ENCODE measurements around the gene CACNA1C. TPM values are rescaled to one million over a fixed set of nuclear protein-coding genes. Genes with fewer than 3 reads are reported as not detected.

CACNA1C gene
- total and polyA plus RNA-seq, 4 donors: 14.8 to 22.2 (median 18.3) TPM

DNA sequence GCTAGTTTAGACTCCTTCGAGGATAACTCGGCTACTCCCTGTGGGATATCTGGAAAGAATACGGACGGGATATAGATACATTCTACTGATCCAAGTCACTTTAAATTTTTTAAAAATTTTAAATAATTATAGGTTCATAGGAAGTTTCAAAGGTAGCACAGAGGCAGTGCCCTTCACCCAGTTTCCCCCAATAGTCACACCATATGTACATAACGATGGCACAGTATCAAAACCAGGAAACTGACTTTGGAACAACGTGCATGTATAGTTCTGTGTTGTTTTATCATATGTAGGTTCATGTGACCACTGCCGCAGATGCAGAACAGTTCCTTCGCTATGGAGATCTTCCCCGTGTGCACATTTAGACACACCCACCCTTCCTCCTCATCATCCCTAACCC lies 352.3 kb downstream of the CACNA1C start:
- H3K36me3 ChIP-seq (ENCODE audit: control insufficient read depth, insufficient read depth, low read length): no peaks in the 10 kb centered on the region
- no peak for DNase-seq (ENCODE audit: low read depth in 4 of 6, low spot score in 6 of 6)
- no CpG with 5 or more reads among the region's 9 CpGs for WGBS (ENCODE audit: insufficient coverage)
- peaks cover 4% of the 10 kb centered on the region for H3K4me1 ChIP-seq (ENCODE audit: control insufficient read depth, insufficient read depth, low read length)
- H3K27ac ChIP-seq (ENCODE audit: low read depth, low read length): no peak overlapping the region
- no peak overlapping the region for H3K4me3 ChIP-seq (ENCODE audit: low read depth, low read length)
- no peaks in the 10 kb centered on the region for H3K27me3 ChIP-seq (ENCODE audit: control insufficient read depth, insufficient read depth, low read length)
- H3K9me3 ChIP-seq (ENCODE audit: control insufficient read depth, insufficient read depth, low read length): peaks cover 2% of the 10 kb centered on the region

DNA sequence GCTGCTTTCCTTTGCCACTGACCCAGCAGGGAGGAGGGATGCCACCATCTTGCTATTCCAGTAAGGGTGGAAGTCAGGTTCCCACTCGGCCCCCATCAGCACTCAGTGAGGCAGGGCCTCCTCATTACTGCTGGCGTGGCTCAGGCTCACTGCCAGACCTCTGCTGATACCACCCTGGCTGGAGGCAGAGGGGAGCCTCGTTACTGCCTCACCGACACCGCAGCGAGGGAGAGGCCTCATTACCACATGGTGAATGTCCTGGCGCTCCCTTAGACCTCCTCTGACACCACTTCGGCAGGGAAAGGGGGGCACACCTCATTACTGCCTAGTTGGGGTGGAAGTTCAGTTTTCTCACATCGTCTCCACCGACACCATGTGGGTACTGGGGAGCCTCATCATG lies 354.1 kb downstream of the CACNA1C start:
- 97% methylated on average over 5 of the region's 10 CpGs for WGBS (ENCODE audit: insufficient coverage)
- peaks cover under 1% of the 10 kb centered on the region for H3K4me1 ChIP-seq (ENCODE audit: control insufficient read depth, insufficient read depth, low read length)
- no peak for DNase-seq (ENCODE audit: low read depth in 4 of 6, low spot score in 6 of 6)
- H3K36me3 ChIP-seq (ENCODE audit: control insufficient read depth, insufficient read depth, low read length): no peaks in the 10 kb centered on the region
- H3K27ac ChIP-seq (ENCODE audit: low read depth, low read length): no peak overlapping the region
- H3K4me3 ChIP-seq (ENCODE audit: low read depth, low read length): no peak overlapping the region
- H3K9me3 ChIP-seq (ENCODE audit: control insufficient read depth, insufficient read depth, low read length): peaks cover 2% of the 10 kb centered on the region
- H3K27me3 ChIP-seq (ENCODE audit: control insufficient read depth, insufficient read depth, low read length): no peaks in the 10 kb centered on the region

GRCh38 chr12:2408262-2408661 lies 355.5 kb downstream of the CACNA1C start:
- Histone ChIP-seq H3K9me3 (ENCODE audit: control insufficient read depth, insufficient read depth, low read length) (peaks cover 2% of the 10 kb centered on the region), H3K4me3 (ENCODE audit: low read depth, low read length) (no peak overlapping the region), H3K36me3 (ENCODE audit: control insufficient read depth, insufficient read depth, low read length) (no peaks in the 10 kb centered on the region), H3K27me3 (ENCODE audit: control insufficient read depth, insufficient read depth, low read length) (no peaks in the 10 kb centered on the region), H3K4me1 (ENCODE audit: control insufficient read depth, insufficient read depth, low read length) (peaks cover 5% of the 10 kb centered on the region), H3K27ac (ENCODE audit: low read depth, low read length) (no peak overlapping the region)
- no peak for DNase-seq (ENCODE audit: low read depth in 4 of 6, low spot score in 6 of 6)
- WGBS (ENCODE audit: insufficient coverage): no CpG with 5 or more reads among the region's 3 CpGs

DNA sequence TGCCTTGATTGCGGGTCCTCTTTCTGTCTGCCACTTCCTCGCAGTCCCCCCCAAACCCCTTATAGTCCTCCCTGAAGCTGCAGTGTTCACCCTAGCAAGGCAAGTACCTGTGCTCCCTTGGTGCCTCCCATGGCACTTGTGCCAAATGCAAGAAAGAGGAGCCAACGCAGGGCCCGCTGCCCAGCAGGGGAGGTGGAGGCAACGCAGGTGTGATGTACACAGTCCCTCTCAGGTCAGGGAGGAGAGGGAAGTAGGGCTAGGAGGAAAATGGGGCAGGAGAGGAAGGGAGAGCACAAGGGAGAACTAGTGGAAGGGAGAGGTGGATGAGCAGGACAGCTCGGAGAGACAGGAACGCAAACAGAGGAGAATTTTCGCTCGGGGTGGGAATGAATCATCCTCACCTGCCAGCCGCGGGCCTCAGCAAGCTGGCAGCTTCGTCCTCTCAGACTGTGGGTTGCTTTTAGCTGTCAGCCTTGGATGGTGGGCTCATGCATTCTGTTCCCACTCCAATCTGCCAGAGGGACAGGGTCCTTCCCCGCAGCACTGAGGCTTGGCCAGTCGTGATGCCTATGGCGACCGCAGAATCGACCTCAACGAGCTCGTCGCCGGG lies 357.0 kb downstream of the CACNA1C start:
- H3K4me3 ChIP-seq (ENCODE audit: low read depth, low read length): no peak overlapping the region
- H3K27ac ChIP-seq (ENCODE audit: low read depth, low read length): no peak overlapping the region
- H3K9me3 ChIP-seq (ENCODE audit: control insufficient read depth, insufficient read depth, low read length): peaks cover 2% of the 10 kb centered on the region
- no peaks in the 10 kb centered on the region for H3K36me3 ChIP-seq (ENCODE audit: control insufficient read depth, insufficient read depth, low read length)
- H3K27me3 ChIP-seq (ENCODE audit: control insufficient read depth, insufficient read depth, low read length): no peaks in the 10 kb centered on the region
- DNase-seq (ENCODE audit: low read depth in 4 of 6, low spot score in 6 of 6): peak in 1 of 6 donors; percentile 60
- H3K4me1 ChIP-seq (ENCODE audit: control insufficient read depth, insufficient read depth, low read length): peaks cover 5% of the 10 kb centered on the region
- WGBS (ENCODE audit: insufficient coverage): 79% methylated on average over 14 of the region's 21 CpGs

DNA sequence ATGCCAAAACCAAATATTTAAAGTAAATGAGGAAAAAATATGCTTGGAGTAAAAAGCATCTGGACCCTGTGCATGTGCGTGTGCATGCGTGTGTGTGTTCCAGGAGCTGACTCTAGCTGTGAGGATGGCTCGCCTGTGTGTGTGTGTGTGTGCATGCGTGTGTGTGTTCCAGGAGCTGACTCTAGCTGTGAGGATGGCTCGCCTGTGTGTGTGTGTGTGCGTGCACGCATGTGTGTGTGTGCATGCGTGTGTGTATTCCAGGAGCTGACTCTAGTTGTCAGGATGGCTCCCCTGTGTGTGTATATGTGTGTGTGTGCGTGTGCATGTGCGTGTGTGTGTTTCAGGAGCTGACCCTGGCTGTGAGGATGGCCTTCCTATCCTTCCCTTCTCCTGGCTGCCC lies 357.7 kb downstream of the CACNA1C start:
- Histone ChIP-seq H3K9me3 (ENCODE audit: control insufficient read depth, insufficient read depth, low read length) (no peaks in the 10 kb centered on the region), H3K4me3 (ENCODE audit: low read depth, low read length) (no peak overlapping the region), H3K36me3 (ENCODE audit: control insufficient read depth, insufficient read depth, low read length) (peaks cover 2% of the 10 kb centered on the region), H3K27ac (ENCODE audit: low read depth, low read length) (no peak overlapping the region), H3K4me1 (ENCODE audit: control insufficient read depth, insufficient read depth, low read length) (peaks cover 5% of the 10 kb centered on the region), H3K27me3 (ENCODE audit: control insufficient read depth, insufficient read depth, low read length) (no peaks in the 10 kb centered on the region)
- 81% methylated on average over 8 of the region's 10 CpGs for WGBS (ENCODE audit: insufficient coverage)
- peak in 1 of 6 donors; percentile 78 for DNase-seq (ENCODE audit: low read depth in 4 of 6, low spot score in 6 of 6)

DNA sequence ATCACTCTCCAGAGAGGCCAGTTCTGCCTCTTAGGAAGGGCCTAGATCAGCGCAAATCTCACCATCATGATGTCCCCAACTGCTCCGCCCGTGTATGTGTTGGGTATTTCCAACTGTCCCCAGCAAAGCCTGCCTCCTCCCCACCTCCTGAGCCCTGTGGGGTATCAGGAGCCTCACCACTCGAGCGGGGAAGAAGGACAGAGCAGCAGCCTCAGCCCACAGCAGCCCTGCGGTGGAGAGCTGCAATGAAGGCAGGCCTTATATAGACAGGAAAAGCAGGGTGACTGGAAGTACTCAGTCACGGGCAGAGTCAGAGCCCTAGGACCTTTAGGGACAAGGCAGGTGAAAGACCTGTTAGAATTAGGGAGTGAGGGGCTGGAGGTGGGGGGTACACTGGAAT lies 358.2 kb downstream of the CACNA1C start:
- peaks cover 5% of the 10 kb centered on the region for H3K4me1 ChIP-seq (ENCODE audit: control insufficient read depth, insufficient read depth, low read length)
- no peak for DNase-seq (ENCODE audit: low read depth in 4 of 6, low spot score in 6 of 6)
- peaks cover 5% of the 10 kb centered on the region for H3K36me3 ChIP-seq (ENCODE audit: control insufficient read depth, insufficient read depth, low read length)
- H3K9me3 ChIP-seq (ENCODE audit: control insufficient read depth, insufficient read depth, low read length): no peaks in the 10 kb centered on the region
- H3K4me3 ChIP-seq (ENCODE audit: low read depth, low read length): no peak overlapping the region
- H3K27ac ChIP-seq (ENCODE audit: low read depth, low read length): no peak overlapping the region
- no peaks in the 10 kb centered on the region for H3K27me3 ChIP-seq (ENCODE audit: control insufficient read depth, insufficient read depth, low read length)
- 72% methylated on average over 3 of the region's 7 CpGs for WGBS (ENCODE audit: insufficient coverage)

DNA sequence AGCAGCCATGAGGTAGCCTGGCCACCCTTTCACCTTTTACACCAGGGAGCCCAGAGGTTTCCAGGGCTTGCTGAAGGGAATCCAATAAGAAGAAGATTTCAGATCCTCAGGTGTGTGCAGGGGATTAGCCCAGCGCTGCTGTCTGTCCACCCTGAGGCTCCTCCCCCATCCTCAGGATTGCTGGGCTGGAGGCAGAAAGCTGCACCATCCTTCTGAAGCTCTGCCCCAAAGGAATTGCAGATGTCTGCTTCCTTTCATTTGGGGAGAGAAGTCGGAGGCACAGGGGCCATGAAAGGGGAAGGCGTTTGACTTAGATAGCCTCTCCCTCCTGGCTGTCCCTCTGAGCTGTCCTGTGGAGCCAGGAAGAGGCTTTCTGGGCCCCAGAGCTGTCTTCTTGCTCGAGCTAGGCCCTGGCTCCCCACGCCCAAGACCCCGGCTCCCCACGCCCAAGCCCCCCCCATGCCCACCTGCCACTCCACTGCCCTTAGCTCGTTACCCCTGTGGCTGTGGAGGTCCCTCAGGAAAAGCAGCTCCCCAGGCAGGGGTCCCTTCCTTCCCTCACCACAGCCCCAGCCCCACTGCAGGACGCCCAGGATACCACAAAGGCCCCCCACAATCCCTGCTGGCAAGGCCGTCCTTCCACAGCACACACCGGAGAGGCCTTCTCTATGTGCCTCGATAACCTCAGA lies 359.0 kb downstream of the CACNA1C start:
- H3K27ac ChIP-seq (ENCODE audit: low read depth, low read length): no peak overlapping the region
- DNase-seq (ENCODE audit: low read depth in 4 of 6, low spot score in 6 of 6): no peak
- H3K4me1 ChIP-seq (ENCODE audit: control insufficient read depth, insufficient read depth, low read length): peaks cover 5% of the 10 kb centered on the region
- peaks cover 5% of the 10 kb centered on the region for H3K36me3 ChIP-seq (ENCODE audit: control insufficient read depth, insufficient read depth, low read length)
- no peaks in the 10 kb centered on the region for H3K27me3 ChIP-seq (ENCODE audit: control insufficient read depth, insufficient read depth, low read length)
- H3K4me3 ChIP-seq (ENCODE audit: low read depth, low read length): no peak overlapping the region
- H3K9me3 ChIP-seq (ENCODE audit: control insufficient read depth, insufficient read depth, low read length): no peaks in the 10 kb centered on the region
- WGBS (ENCODE audit: insufficient coverage): 70% methylated on average over 12 of the region's 12 CpGs

- 34% methylated on average over 6 of the region's 9 CpGs for WGBS (ENCODE audit: insufficient coverage)
- no peaks in the 10 kb centered on the region for H3K27me3 ChIP-seq (ENCODE audit: control insufficient read depth, insufficient read depth, low read length)
- no peak overlapping the region for H3K4me3 ChIP-seq (ENCODE audit: low read depth, low read length)
Measured at GRCh38 chr12:2412305-2412643, 359.5 kb downstream of the CACNA1C start.

DNA sequence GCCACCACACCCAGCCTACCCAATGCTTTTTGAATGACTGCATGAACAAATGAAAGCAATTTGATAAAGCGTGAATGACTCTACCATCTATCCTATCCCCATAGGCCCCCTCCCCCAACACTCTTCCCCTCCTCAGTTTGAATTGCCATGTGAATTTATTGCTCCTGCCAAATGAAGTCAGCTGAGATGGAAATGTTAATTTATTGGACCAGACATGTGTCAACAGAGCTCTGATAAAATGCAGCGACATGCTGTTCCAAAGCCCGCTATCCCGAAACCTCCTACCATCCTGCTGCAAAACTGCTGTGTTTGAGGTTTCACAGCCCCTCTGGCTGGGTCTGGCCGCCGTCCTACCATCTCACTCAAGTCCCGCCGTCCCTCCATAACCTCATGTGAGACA lies 360.5 kb downstream of the CACNA1C start:
- 95% methylated on average over 7 of the region's 8 CpGs for WGBS (ENCODE audit: insufficient coverage)
- no peaks in the 10 kb centered on the region for H3K9me3 ChIP-seq (ENCODE audit: control insufficient read depth, insufficient read depth, low read length)
- no peak for DNase-seq (ENCODE audit: low read depth in 4 of 6, low spot score in 6 of 6)

More at GRCh38 chr12:2412305-2412643, 359.5 kb downstream of the CACNA1C start:
- no peak for DNase-seq (ENCODE audit: low read depth in 4 of 6, low spot score in 6 of 6)
- H3K9me3 ChIP-seq (ENCODE audit: control insufficient read depth, insufficient read depth, low read length): no peaks in the 10 kb centered on the region
- peaks cover 5% of the 10 kb centered on the region for H3K36me3 ChIP-seq (ENCODE audit: control insufficient read depth, insufficient read depth, low read length)
- H3K27ac ChIP-seq (ENCODE audit: low read depth, low read length): no peak overlapping the region
- H3K4me1 ChIP-seq (ENCODE audit: control insufficient read depth, insufficient read depth, low read length): peaks cover 8% of the 10 kb centered on the region

More for the DNA sequence above, 360.5 kb downstream of the CACNA1C start:
- Histone ChIP-seq H3K4me1 (ENCODE audit: control insufficient read depth, insufficient read depth, low read length) (peaks cover 9% of the 10 kb centered on the region), H3K27ac (ENCODE audit: low read depth, low read length) (no peak overlapping the region), H3K4me3 (ENCODE audit: low read depth, low read length) (no peak overlapping the region), H3K36me3 (ENCODE audit: control insufficient read depth, insufficient read depth, low read length) (peaks cover 5% of the 10 kb centered on the region), H3K27me3 (ENCODE audit: control insufficient read depth, insufficient read depth, low read length) (no peaks in the 10 kb centered on the region)
